Activated T-cell treated with anti-CD3 and anti-CD28 coated beads for 48 hours (primary cell): ENCODE results near the gene FARP1.

Source experiments
- DNase-seq: peaks from one replicate; pipeline ENCODE4 v3.0.0-alpha.2; 2020; ENCODE audit warnings: low read depth

Gene FARP1

GRCh38 chr13:98447881-98448641, 305.2 kb downstream of the FARP1 start:
- no peak for DNase-seq

GRCh38 chr13:98448642-98448928, 305.7 kb downstream of the FARP1 start:
- no peak for DNase-seq

GRCh38 chr13:98449273-98449672, 306.4 kb downstream of the FARP1 start:
- no peak for DNase-seq

GRCh38 chr13:98450026-98450425, 307.1 kb downstream of the FARP1 start:
- no peak for DNase-seq

- DNase-seq = no peak
These were observed 307.7 kb downstream of the FARP1 start for GRCh38 chr13:98450539-98451111.

- no peak for DNase-seq
These were observed 309.0 kb downstream of the FARP1 start for GRCh38 chr13:98451676-98452470.

- no peak for DNase-seq
These were observed 310.3 kb downstream of the FARP1 start for GRCh38 chr13:98452851-98453843.

- no peak for DNase-seq
These were observed 311.5 kb downstream of the FARP1 start for GRCh38 chr13:98454389-98454881.

- DNase-seq = no peak
These were observed 313.5 kb downstream of the FARP1 start for GRCh38 chr13:98456413-98456845.

GRCh38 chr13:98457053-98457452, 314.2 kb downstream of the FARP1 start:
- no peak for DNase-seq

GRCh38 chr13:98458431-98458830, 315.5 kb downstream of the FARP1 start:
- no peak for DNase-seq

- no peak for DNase-seq
These were observed 316.3 kb downstream of the FARP1 start for GRCh38 chr13:98459171-98459681.

GRCh38 chr13:98459721-98460370, 317.0 kb downstream of the FARP1 start:
- no peak for DNase-seq

GRCh38 chr13:98460516-98460915, 317.6 kb downstream of the FARP1 start:
- no peak for DNase-seq

GRCh38 chr13:98461486-98462240, 318.8 kb downstream of the FARP1 start:
- DNase-seq = no peak

GRCh38 chr13:98462241-98462882, 319.5 kb downstream of the FARP1 start:
- no peak for DNase-seq

GRCh38 chr13:98462946-98463345, 320.1 kb downstream of the FARP1 start:
- DNase-seq = no peak

- DNase-seq = peak; percentile 59
These were observed 323.8 kb downstream of the FARP1 start for GRCh38 chr13:98466634-98467236.

GRCh38 chr13:98467263-98467985, 324.5 kb downstream of the FARP1 start:
- no peak for DNase-seq
